H1 (cell line): Measurements from ENCODE around the gene RPL23. TPM values are rescaled to one million over a fixed set of nuclear protein-coding genes. Genes with fewer than 3 reads are reported as not detected.

ENCODE experiments used
- BRCA1 ChIP-seq: IDR thresholded peaks from 2 replicates; pipeline ENCODE4 v1.6.1; 2012; ENCODE audit warnings: low read depth, low read length, improper control_type of control experiment
- CHD2 ChIP-seq: IDR thresholded peaks from 2 replicates; pipeline ENCODE4 v1.6.1; 2012; ENCODE audit warnings: low read length, improper control_type of control experiment
- CTBP2 ChIP-seq: IDR thresholded peaks from 2 replicates; pipeline ENCODE4 v1.7.0; 2011; ENCODE audit warnings: borderline replicate concordance, mild to moderate bottlenecking, moderate library complexity, mixed read lengths, low read length; ENCODE audit not compliant: insufficient read depth, insufficient read length
- EGR1 ChIP-seq: IDR thresholded peaks from 2 replicates; pipeline ENCODE4 v1.6.1; 2011; ENCODE audit warnings: low read depth, low read length, borderline replicate concordance
- JUND ChIP-seq: IDR thresholded peaks from 2 replicates; pipeline ENCODE4 v1.6.1; 2011; ENCODE audit warnings: mild to moderate bottlenecking, improper control_type of control experiment, low read length
- NRF1 ChIP-seq: IDR thresholded peaks from 2 replicates; pipeline ENCODE4 v1.6.1; 2011; ENCODE audit warnings: mild to moderate bottlenecking, low read depth, low read length, improper control_type of control experiment
- POLR2A ChIP-seq, 2 experiments: IDR thresholded peaks; 1 replicate in 1 of 2; 2 replicates in 1 of 2; pipeline ENCODE4 v1.6.1; 2011; ENCODE audit warnings: low read depth in 2 of 2, low read length in 2 of 2, mild to moderate bottlenecking in 2 of 2; ENCODE audit errors: control extremely low read depth in 1 of 2
- POLR2AphosphoS5 ChIP-seq: IDR thresholded peaks from 2 replicates; pipeline ENCODE4 v1.6.1; 2011; ENCODE audit warnings: low read depth, low read length
- SIN3A ChIP-seq, 2 experiments: IDR thresholded peaks in 1 of 2; conservative IDR thresholded peaks in 1 of 2; 2 replicates each; pipeline ENCODE4 v1.6.1; 2011 to 2012; ENCODE audit warnings: low read length in 2 of 2, improper control_type of control experiment in 1 of 2, low read depth in 1 of 2, mild to moderate bottlenecking in 1 of 2
- TAF1 ChIP-seq: IDR thresholded peaks from 2 replicates; pipeline ENCODE4 v1.6.1; 2011; ENCODE audit warnings: mild to moderate bottlenecking, low read depth, low read length
- TAF7 ChIP-seq: optimal IDR thresholded peaks from 2 replicates; pipeline ENCODE3; 2011; ENCODE audit warnings: low read depth, mild to moderate bottlenecking, inconsistent platforms, low read length, moderate library complexity, borderline replicate concordance
- TBP ChIP-seq: IDR thresholded peaks from 2 replicates; pipeline ENCODE4 v1.6.1; 2011; ENCODE audit warnings: low read depth, low read length, improper control_type of control experiment
- TCF12 ChIP-seq: IDR thresholded peaks from 2 replicates; pipeline ENCODE4 v1.6.1; 2011; ENCODE audit warnings: low read depth, mild to moderate bottlenecking, low read length
- polyA plus RNA-seq, 7 experiments: library from polyadenylated mRNA; depleted of rRNA in 3 of 7; stranded (reverse) in 5 of 7; unstranded in 2 of 7; fragments of >200 nt in 5 of 7; fragments of 200-250 nt in 2 of 7; gene quantifications; 1 replicate in 5 of 7; 2 replicates in 1 of 7; 4 replicates in 1 of 7; pipeline versions ENCODE4 v1.2.1 to v1.2.3, GENCODE V29; 2011 to 2013; ENCODE audit warnings: missing spikeins in 2 of 7, mixed read lengths in 2 of 7
- total RNA-seq: library from RNA; stranded (reverse); fragmentation: NEBNext Ultra II Directional; extraction: Animal tissue kit (Norgen Biotek cat#: 25700); gene quantifications from 2 replicates; pipeline ENCODE4 v1.2.1, GENCODE V29; 2021

RPL23 gene
- total and polyA plus RNA-seq, 2 of the 8 experiments (the other 6 are each of a cell fraction or from before 2014, with no cell fraction given): 2,148 to 2,502 TPM

DNA sequence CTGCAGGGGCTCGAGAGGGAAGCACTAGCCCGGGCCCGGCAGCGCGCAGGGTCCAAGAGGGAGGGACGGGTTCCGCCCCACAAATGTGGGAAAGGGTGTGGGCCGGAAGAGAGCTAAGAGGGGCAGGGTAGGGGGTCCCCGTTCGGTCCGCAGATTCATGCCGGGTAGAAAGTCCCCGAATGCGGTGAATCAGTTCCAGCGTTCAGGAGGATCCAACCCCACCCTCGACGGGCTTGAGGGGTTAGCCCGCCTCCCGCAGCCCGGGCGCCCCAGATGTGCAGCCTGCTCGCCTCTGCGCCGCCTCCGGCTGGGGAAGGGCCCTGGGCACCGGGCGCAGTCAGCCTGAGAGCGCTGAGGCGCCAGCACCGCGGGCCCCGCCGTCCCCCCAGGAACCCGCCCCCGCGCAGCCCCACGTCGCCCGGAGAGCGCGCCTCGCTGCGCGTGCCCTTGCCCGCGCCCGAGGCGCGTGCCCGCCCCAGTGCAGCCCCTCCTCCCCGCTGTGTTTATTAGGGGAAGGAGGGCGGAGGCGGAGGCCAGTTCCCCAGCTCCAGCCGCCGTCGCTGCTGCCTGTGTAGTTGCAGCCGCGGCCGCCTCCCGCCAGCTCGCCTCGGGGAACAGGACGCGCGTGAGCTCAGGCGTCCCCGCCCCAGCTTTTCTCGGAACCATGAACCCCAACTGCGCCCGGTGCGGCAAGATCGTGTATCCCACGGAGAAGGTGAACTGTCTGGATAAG, 16.2 kb upstream of the RPL23 start, which contains the start of gene LASP1 (continued):
- TF ChIP-seq TAF1: peak; percentile 77
- 0 out of 2 replicates have a peak, but pooled peaks have one; percentile 29 for TF ChIP-seq CHD2
- peak; percentile 74 for TF ChIP-seq POLR2AphosphoS5
- peak; percentile 84; the same call in 1 of the 2 replicates for TF ChIP-seq EGR1
- TF ChIP-seq TCF12: no peak
- peak; percentile 16 for TF ChIP-seq CTBP2
- TF ChIP-seq SIN3A (conservative IDR thresholded peaks at IDR 0.05 in 1 of 2, IDR thresholded peaks at IDR 0.05 in 1 of 2; ENCODE audit: low read depth in 1 of 2, low read length in 2 of 2): peak; percentile 37 to 75; a peak in 1 of 4 replicates
- peak; percentile 60 for TF ChIP-seq TAF7
- TF ChIP-seq TBP: peak; percentile 91
- no peak for TF ChIP-seq NRF1
- TF ChIP-seq JUND: no peak
- TF ChIP-seq BRCA1: no peak
- TF ChIP-seq POLR2A (IDR thresholded peaks at IDR 0.05; ENCODE audit: control extremely low read depth in 1 of 2, low read depth in 2 of 2, low read length in 2 of 2): peak; percentile 76 to 81
